ENCODE data around the gene ZBTB20. TPM values are rescaled to one million over a fixed set of nuclear protein-coding genes. Genes with fewer than 3 reads are reported as not detected.

Gene ZBTB20
- total and polyA plus RNA-seq, 9 donors: 4.3 to 160 (median 107) TPM

DNA sequence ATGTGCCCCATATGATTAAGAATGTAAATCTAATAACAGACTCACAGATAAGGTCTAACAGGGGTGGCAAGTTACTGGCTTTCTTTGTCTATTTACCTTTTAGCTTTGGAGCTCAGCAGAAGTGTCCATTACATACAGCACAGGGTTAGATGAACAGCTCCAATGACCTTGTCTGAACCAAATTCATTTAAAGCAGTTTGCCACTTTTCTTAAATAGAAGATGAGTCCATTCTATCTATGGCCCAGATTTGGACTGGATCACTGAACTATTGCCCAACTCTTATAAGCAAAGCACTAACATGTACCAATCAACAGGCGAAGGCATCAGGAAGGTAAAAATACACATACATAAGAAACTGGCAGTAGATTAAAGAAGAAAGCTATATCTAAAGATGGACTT, 638.9 kb downstream of the ZBTB20 start:
- no peak for DNase-seq
- no peak overlapping the region for H3K4me3 ChIP-seq
- intact Hi-C loops (cut with DNase I): no loop called here
- H3K9me3 ChIP-seq: no peaks in the 10 kb centered on the region
- TF ChIP-seq, protein P1, sequence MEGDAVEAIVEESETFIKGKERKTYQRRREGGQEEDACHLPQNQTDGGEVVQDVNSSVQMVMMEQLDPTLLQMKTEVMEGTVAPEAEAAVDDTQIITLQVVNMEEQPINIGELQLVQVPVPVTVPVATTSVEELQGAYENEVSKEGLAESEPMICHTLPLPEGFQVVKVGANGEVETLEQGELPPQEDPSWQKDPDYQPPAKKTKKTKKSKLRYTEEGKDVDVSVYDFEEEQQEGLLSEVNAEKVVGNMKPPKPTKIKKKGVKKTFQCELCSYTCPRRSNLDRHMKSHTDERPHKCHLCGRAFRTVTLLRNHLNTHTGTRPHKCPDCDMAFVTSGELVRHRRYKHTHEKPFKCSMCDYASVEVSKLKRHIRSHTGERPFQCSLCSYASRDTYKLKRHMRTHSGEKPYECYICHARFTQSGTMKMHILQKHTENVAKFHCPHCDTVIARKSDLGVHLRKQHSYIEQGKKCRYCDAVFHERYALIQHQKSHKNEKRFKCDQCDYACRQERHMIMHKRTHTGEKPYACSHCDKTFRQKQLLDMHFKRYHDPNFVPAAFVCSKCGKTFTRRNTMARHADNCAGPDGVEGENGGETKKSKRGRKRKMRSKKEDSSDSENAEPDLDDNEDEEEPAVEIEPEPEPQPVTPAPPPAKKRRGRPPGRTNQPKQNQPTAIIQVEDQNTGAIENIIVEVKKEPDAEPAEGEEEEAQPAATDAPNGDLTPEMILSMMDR (IDR thresholded peaks at IDR 0.05): no peak
- no peak for TF ChIP-seq POLR2A (IDR thresholded peaks at IDR 0.05)
- no peak for TF ChIP-seq EP300 (IDR thresholded peaks at IDR 0.05)
- H3K4me1 ChIP-seq (ENCODE audit: insufficient read depth): peaks cover 2% of the 10 kb centered on the region
- H3K36me3 ChIP-seq: no peaks in the 10 kb centered on the region
- H3K27me3 ChIP-seq: no peaks in the 10 kb centered on the region
- H3K27ac ChIP-seq: no peak overlapping the region
- WGBS, 3 donors: 89 to 93% (median 93%) methylated on average over 1 of the region's 1 CpG

DNA sequence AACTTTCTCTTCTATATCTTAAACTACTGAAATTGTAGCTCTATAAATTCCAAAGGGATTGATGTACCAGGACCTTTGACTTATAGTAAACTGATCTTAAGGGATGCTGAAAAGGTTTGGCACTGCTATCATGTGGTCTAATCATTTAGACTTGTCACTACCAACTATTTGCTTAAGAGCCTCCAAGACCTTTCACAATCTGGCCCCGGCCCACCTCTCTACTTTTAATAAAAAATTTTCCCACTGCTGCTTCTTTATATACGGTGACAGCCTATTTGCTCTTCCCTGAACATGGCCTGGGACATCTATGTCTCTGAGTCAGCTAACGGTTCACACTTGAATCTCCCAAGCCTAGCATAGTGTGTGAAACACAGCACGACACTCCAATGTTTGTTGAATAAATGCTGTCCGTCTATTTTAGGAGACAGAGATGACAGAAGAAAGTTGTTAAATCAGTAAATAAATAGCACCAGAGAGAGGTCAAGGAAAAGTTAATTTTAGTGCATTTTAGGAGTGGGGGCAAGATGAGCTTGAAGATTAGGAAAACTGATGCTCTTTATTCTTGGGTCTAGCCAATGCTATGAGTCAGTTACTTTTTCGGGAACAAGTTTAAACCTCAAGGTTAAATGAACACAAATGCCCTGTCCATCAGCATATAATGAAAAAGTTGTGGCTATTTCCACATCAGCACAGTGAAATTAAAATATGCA, 640.3 kb downstream of the ZBTB20 start:
- intact Hi-C loops (cut with DNase I): no loop called here
- TF ChIP-seq POLR2A (IDR thresholded peaks at IDR 0.05): no peak
- TF ChIP-seq, protein P1 (IDR thresholded peaks at IDR 0.05): no peak
- TF ChIP-seq EP300 (IDR thresholded peaks at IDR 0.05): no peak
- Histone ChIP-seq H3K4me1 (ENCODE audit: insufficient read depth) (peaks cover 2% of the 10 kb centered on the region), H3K4me3 (no peak overlapping the region), H3K36me3 (no peaks in the 10 kb centered on the region), H3K9me3 (no peaks in the 10 kb centered on the region), H3K27me3 (no peaks in the 10 kb centered on the region), H3K27ac (no peak overlapping the region)
- 77 to 85% (median 78%) methylated on average over 6 of the region's 6 CpGs for WGBS, 3 donors
- DNase-seq: no peak

DNA sequence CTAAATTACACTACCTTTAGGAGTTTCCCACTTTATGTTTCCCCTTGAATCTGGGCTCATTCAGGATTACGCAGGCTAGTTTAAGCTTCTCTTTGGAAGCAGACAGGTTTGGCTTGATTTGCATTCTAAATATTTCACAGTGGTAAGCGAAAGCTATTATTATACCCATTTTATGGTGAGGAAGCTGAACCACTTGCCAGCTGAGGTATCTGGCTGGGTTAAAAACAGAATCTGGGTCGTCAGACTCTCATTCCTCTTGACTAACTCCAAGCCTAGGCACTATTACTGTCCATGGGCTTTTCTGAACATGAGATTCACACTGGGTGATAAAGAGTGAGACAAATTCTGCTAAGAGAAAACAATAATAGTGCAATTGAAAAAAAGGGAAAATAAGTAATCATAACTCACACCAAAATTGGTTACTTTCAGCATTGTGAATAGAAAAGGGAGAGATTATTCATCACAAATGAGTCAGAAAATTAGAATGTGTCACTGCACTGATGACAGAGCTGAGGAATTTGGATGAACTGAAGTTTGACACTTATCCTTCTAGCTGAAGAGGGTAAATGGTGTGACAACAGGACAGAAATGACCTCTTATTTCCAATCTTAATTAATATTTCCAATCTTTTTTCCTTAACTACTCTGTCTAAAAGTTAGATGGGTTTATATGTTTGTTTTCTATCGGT, 642.0 kb downstream of the ZBTB20 start:
- Histone ChIP-seq H3K9me3 (no peaks in the 10 kb centered on the region), H3K27ac (no peak overlapping the region), H3K27me3 (no peaks in the 10 kb centered on the region), H3K4me3 (no peak overlapping the region), H3K36me3 (no peaks in the 10 kb centered on the region), H3K4me1 (ENCODE audit: insufficient read depth) (peaks cover under 1% of the 10 kb centered on the region)
- intact Hi-C loops (cut with DNase I): no loop called here
- WGBS, 3 donors: 94 to 97% (median 95%) methylated on average over 4 of the region's 4 CpGs
- no peak for DNase-seq
- TF ChIP-seq EP300 (IDR thresholded peaks at IDR 0.05): no peak
- TF ChIP-seq POLR2A (IDR thresholded peaks at IDR 0.05): no peak
- TF ChIP-seq, protein P1 (IDR thresholded peaks at IDR 0.05): no peak

DNA sequence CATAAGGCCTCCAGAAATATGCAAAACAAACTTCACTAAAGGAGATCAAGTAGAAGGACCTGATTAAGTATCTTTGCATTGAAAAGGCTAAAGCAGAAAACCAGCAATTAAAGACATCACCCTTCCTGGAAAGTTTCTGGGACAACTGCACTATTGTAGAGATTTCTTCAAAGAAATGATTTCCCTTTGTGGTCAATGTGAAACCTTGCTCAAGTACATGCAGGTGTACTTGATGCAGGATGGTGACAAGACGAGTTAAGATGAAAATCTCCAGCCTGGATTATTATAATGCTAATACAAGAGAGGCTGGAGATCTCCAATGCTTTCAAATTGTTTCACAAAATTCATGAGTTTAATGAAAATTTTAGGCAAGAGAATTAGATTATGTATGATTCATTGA, 644.9 kb downstream of the ZBTB20 start:
- no peaks in the 10 kb centered on the region for H3K9me3 ChIP-seq
- no peak overlapping the region for H3K27ac ChIP-seq
- 94 to 100% (median 98%) methylated on average over 1 of the region's 1 CpG for WGBS, 3 donors
- TF ChIP-seq EP300 (IDR thresholded peaks at IDR 0.05) (no peak), POLR2A (IDR thresholded peaks at IDR 0.05) (no peak)
- TF ChIP-seq, protein P1 (IDR thresholded peaks at IDR 0.05): no peak
- H3K4me3 ChIP-seq: no peak overlapping the region
- no peaks in the 10 kb centered on the region for H3K36me3 ChIP-seq
- no peak for DNase-seq
- H3K27me3 ChIP-seq: no peaks in the 10 kb centered on the region
- intact Hi-C loops (cut with DNase I): no loop called here
- no peaks in the 10 kb centered on the region for H3K4me1 ChIP-seq (ENCODE audit: insufficient read depth)
